ENCODE data around the gene SVEP1.

DNA sequence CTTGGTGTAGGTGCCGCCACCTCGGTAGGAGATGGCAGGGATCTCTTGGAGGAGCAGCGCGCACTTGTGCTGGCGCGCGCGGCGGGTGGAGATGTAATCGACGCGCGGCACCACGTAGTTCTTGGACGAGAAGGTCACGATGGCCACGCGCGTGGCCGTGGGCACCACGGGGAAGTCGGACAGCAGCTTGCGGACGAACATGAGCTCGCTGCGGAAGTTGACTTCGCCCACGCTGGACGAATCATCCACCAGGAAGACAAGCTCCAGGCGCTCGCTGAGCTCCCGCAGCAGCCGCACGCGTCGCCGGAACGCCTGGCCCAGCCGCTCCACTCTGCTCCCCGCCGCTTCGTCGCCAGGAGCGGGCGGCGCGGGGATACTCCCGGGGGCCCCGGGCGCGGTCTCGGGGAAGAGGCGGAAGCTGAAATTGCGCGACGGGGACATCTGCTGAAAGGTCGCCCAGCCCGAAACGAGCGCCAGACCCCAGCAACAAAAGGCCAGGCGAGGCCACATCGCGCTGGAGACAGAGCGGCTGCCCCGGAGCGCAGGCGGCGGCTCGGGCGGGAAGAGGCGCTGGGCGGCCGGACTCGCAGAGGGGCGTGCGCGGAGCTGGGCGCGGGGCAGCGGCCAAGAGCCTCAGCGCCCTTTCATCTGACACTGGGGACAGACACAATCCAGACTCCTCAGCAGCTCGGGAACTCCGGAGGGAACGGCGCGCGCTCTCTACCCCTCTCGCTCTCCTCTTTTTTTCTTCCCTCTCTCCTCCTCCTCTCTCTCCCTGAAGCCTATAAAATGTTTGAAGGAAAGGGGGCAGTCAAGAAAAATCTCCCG is at the start of gene SVEP1:
- no peak for TF ChIP-seq EP300 (IDR thresholded peaks at IDR 0.05)
- TF ChIP-seq, protein P1, sequence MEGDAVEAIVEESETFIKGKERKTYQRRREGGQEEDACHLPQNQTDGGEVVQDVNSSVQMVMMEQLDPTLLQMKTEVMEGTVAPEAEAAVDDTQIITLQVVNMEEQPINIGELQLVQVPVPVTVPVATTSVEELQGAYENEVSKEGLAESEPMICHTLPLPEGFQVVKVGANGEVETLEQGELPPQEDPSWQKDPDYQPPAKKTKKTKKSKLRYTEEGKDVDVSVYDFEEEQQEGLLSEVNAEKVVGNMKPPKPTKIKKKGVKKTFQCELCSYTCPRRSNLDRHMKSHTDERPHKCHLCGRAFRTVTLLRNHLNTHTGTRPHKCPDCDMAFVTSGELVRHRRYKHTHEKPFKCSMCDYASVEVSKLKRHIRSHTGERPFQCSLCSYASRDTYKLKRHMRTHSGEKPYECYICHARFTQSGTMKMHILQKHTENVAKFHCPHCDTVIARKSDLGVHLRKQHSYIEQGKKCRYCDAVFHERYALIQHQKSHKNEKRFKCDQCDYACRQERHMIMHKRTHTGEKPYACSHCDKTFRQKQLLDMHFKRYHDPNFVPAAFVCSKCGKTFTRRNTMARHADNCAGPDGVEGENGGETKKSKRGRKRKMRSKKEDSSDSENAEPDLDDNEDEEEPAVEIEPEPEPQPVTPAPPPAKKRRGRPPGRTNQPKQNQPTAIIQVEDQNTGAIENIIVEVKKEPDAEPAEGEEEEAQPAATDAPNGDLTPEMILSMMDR (IDR thresholded peaks at IDR 0.05), result no peak
- TF ChIP-seq POLR2A (IDR thresholded peaks at IDR 0.05), result no peak
- peak in 2 of 3 donors; percentile 8 to 17 for TF ChIP-seq POLR2AphosphoS5 (IDR thresholded peaks at IDR 0.05)
